ENCODE results near the gene PDE6B. TPM values are rescaled to one million over a fixed set of nuclear protein-coding genes. Genes with fewer than 3 reads are reported as not detected.
A peak's percentile ranks its signal among the peaks of the same experiment; 100 is the strongest.

PDE6B gene
- total RNA-seq, 4 donors from 2014 or later: 0.60 to 2.5 (median 0.95) TPM; not detected in 1

- DNase-seq: no peak
- intact Hi-C loops (cut with DNase I; ENCODE audit: low total_unique reads) (no loop called here), in situ Hi-C loops (cut with MboI; ENCODE audit: low pct_ligation_motif_present in 1 of 4, low pct_unique_long_range_greater_than_20kb in 1 of 4, low sequenced_read_pairs in 3 of 4) (no loop called here)
- no peaks in the 10 kb centered on the region for H3K9me3 ChIP-seq
- peaks cover 0 to 3% (median 2%) of the 10 kb centered on the region in 4 donors for H3K4me1 ChIP-seq
- 80 to 84% methylated on average over 5 to 27 of the region's 27 CpGs for WGBS, 2 donors (ENCODE audit: low coverage in 1 of 2)
- TF ChIP-seq POLR2A (IDR thresholded peaks at IDR 0.05) (no peak), EP300 (IDR thresholded peaks at IDR 0.05; ENCODE audit: low read depth) (no peak), POLR2AphosphoS5 (IDR thresholded peaks at IDR 0.05) (no peak), CTCF (IDR thresholded peaks at IDR 0.05) (no peak)
- no peaks in the 10 kb centered on the region for H3K36me3 ChIP-seq
- peak overlapping the region; percentile 26 to 66 (median 38) for H3K27ac ChIP-seq
- H3K27me3 ChIP-seq: no peaks in the 10 kb centered on the region
- H3K4me3 ChIP-seq: no peak overlapping the region
Observed at GRCh38 chr4:699816-700580, 74.6 kb downstream of the PDE6B start.

- intact Hi-C loops (cut with DNase I; ENCODE audit: low total_unique reads) (no loop called here), in situ Hi-C loops (cut with MboI; ENCODE audit: low pct_ligation_motif_present in 1 of 4, low pct_unique_long_range_greater_than_20kb in 1 of 4, low sequenced_read_pairs in 3 of 4) (no loop called here)
- Histone ChIP-seq H3K9me3 (no peaks in the 10 kb centered on the region), H3K36me3 (no peaks in the 10 kb centered on the region), H3K27ac (no peak overlapping the region), H3K4me1 (peaks cover 0 to 6% (median 5%) of the 10 kb centered on the region in 4 donors), H3K4me3 (no peak overlapping the region), H3K27me3 (no peaks in the 10 kb centered on the region)
- no peak for TF ChIP-seq POLR2A (IDR thresholded peaks at IDR 0.05)
- WGBS, 2 donors (ENCODE audit: low coverage in 1 of 2): 71% methylated on average over 16 of the region's 16 CpGs; no CpG with 5 or more reads in 1 of the 2 donors
- DNase-seq: no peak
Observed at GRCh38 chr4:700587-701264, 75.4 kb downstream of the PDE6B start.

- intact Hi-C loops (cut with DNase I; ENCODE audit: low total_unique reads): no loop called here
- no peak overlapping the region for H3K27ac ChIP-seq
- TF ChIP-seq POLR2A (IDR thresholded peaks at IDR 0.05) (no peak), EP300 (IDR thresholded peaks at IDR 0.05; ENCODE audit: low read depth) (no peak), CTCF (IDR thresholded peaks at IDR 0.05) (no peak), POLR2AphosphoS5 (IDR thresholded peaks at IDR 0.05) (no peak)
- no peaks in the 10 kb centered on the region for H3K9me3 ChIP-seq
- 85% methylated on average over 7 of the region's 7 CpGs; no CpG with 5 or more reads in 1 of the 2 donors for WGBS, 2 donors (ENCODE audit: low coverage in 1 of 2)
- H3K27me3 ChIP-seq: no peaks in the 10 kb centered on the region
- in situ Hi-C loops (cut with MboI; ENCODE audit: low pct_ligation_motif_present in 1 of 4, low pct_unique_long_range_greater_than_20kb in 1 of 4, low sequenced_read_pairs in 3 of 4): no loop called here
- H3K4me1 ChIP-seq: peaks cover 10 to 18% (median 13%) of the 10 kb centered on the region in 4 donors
- no peak for DNase-seq
- no peak overlapping the region for H3K4me3 ChIP-seq
- H3K36me3 ChIP-seq: no peaks in the 10 kb centered on the region
Observed at GRCh38 chr4:702618-703048, 77.3 kb downstream of the PDE6B start.

- Histone ChIP-seq H3K4me3 (no peak overlapping the region), H3K27me3 (no peaks in the 10 kb centered on the region), H3K9me3 (no peaks in the 10 kb centered on the region), H3K4me1 (peaks cover 10 to 25% (median 21%) of the 10 kb centered on the region in 4 donors), H3K36me3 (no peaks in the 10 kb centered on the region), H3K27ac (no peak overlapping the region)
- in situ Hi-C loops (cut with MboI; ENCODE audit: low pct_ligation_motif_present in 1 of 4, low pct_unique_long_range_greater_than_20kb in 1 of 4, low sequenced_read_pairs in 3 of 4) (no loop called here), intact Hi-C loops (cut with DNase I; ENCODE audit: low total_unique reads) (no loop called here)
- DNase-seq: no peak
- 85% methylated on average over 9 of the region's 10 CpGs; no CpG with 5 or more reads in 1 of the 2 donors for WGBS, 2 donors (ENCODE audit: low coverage in 1 of 2)
- TF ChIP-seq POLR2A (IDR thresholded peaks at IDR 0.05) (no peak), EP300 (IDR thresholded peaks at IDR 0.05; ENCODE audit: low read depth) (no peak), CTCF (IDR thresholded peaks at IDR 0.05) (no peak), POLR2AphosphoS5 (IDR thresholded peaks at IDR 0.05) (no peak)
Observed at GRCh38 chr4:703336-704197, 78.2 kb downstream of the PDE6B start.
